HG03025 (cell line): ENCODE data around the gene KRT77.

Experiments used
- ATAC-seq: cut with Tn5 transposase; IDR thresholded peaks from one replicate; pipeline ENCODE4 v1.9.1; 2021; ENCODE audit warnings: mild to moderate bottlenecking, moderate library complexity; ENCODE audit not compliant: unreplicated experiment, low FRiP score

Gene KRT77

DNA sequence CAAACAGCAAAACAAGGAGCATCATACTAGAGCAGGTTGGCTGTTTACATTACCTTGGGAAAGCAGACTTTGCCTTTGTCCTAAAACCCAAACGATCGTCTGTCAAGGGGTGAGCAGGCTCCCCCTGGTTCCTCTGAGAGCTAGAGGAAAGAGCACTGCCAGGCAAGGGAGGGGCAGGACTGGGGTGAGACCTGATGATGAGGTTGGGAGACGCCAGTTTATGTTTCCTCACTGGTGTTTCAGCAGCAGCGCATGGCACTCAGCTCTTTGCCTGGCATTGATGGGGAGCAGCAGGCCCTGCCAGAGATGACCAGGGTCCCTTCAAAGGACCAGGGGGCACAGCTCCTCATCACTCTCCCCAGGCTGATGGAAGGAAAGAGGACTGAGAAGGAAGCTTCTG is 43.4 kb downstream of the KRT77 start:
- no peak for ATAC-seq

DNA sequence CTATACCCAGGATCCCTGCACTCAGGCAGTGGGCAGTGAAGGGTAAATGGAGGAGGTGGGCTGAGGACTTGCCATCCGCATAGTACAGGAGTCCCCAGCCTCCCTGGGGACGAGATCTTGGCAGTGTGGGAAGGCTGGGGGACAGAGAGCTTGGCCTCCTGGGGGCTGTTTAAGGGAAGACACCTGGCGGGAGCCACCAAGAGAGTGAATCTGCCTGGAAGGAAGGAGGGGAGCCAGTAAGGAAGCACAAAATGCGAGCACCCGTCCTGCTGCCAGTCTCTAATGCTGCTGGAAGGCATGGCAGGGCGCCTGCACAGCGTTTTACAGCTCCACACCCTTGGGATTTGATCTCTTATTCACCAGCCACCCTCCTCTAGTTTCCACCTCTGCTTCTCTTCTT is 43.9 kb downstream of the KRT77 start:
- ATAC-seq = no peak

DNA sequence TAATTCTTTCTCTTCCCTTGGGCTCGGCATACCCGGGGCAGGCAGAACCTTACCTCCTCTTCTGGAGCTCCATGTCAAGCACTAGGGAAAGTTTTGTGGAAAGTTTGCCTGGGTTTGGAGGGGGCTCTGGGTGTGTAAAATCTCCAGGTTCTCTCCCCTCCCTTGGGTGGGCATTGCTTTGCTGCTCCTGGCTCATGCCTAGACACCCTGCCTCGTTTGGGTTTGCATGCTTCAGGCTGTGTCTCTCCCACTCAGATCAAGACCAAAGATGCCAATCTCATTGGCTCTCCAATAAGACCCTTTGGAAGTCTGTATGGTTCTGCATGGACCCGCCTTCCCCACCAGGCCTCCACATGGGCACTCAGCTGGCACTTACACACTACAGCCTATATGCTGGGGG is 45.1 kb downstream of the KRT77 start:
- no peak for ATAC-seq

DNA sequence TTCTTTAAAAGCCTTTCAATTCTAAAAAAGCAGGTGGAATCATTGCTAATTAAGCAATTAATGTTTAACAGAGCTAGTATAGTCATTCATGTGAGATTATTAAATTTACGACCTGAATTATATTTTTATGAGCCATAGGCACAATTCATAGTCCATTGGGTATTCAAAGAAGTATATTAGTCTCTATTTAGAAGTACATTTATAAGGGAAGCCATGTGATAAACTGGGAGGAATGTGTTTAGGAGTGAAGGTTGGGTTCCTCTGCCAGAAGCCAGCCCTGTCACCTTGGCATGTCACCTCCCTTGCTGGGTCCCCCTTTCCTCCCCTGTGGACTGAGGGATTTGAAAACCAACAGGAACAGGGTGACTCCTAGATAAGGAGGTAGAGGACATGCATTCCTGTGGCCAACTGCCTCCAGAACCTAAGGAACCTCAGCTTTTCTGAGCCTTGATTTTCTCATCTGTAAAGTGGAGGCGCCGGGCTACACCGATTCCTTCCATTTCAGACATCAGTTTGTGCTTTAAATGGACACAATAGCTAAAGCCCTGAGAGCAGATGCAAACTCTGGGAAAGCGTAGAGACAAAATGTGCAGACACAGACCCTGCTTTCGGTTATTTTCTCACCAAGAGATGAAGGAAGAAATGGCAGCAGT is 45.9 kb downstream of the KRT77 start:
- ATAC-seq = no peak

DNA sequence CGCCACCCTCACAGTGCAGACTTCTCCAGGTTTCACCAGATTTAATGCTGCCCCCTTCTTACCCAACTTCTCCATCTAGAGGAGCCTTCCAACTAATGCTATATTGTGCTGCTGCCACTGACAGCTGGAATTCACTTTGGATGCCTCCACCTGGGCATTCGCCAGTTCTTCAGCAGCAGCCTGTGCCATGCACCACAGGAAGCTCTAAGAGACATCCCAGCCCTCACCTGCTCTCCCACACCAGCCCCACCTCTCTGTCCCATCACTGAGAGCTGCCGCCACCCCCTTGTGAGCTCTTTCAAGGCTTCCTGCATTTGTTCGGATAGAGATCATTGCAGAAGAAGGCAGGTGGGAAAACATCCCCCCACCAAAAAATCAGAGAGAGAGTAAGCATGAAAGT is 46.7 kb downstream of the KRT77 start:
- no peak for ATAC-seq

DNA sequence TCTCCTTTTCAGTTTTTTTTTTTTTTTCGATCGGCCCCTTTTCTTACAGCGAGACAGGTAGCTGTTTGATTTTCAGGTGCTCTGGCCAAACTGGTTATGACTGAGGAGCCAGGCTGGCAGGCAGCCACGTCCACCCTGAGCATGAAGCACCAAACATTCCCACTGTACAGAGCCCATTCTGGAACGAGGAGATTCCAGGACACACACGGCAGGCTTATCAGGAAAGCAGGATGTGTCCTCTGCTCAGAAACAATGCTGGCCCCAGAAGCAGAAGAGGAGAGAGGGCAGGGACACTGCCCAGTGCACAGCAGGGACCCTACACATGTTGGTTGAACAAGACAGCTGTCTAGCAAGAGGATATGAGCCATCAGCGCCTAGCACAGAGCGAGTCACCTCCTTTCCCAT is 47.6 kb downstream of the KRT77 start:
- no peak for ATAC-seq

DNA sequence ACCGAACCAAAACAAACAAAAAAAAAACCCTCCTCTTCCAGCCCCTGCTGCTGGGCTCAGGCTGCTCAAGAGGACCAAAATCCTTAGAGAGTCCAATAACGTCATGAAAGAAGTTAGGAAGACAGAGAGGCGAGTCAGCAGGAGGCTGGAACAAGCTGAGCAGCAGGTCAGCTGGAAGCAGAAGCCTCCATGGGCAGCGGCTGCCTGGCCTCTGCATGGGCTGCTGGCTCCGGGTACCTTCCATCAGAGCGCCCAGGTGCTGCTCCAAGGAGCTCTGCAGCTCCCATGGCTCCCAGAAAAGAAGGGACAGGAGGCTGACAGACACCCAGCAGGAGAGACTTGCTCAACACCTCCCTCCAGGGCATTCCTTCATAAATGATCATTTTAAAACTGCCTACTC is 48.1 kb downstream of the KRT77 start:
- no peak for ATAC-seq

DNA sequence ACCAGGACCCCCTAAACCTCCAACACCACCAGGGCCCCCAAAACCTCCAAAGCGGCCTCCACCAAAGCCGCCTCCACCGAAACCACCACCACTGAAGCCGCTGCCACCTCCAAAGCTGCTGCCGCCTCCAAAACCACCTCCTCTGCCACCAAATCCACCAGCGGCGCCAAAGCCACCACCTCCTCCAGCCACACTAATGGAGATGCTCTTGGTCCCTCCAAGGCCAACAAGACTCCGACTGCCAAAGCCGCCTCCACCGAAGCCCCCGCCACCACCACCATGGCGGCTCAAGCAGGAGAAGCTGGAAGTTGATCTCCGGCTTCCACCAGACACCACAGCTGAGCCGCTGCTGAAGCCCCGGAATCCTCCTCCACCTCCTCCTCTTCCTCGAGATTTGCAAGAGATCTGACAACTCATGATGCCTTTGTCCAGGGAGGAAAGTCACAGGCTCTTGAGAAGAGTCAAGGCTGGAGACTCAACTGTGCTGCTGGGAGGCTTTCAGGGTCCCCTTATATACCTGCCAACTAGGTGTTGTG is 51.5 kb downstream of the KRT77 start, which contains the start of gene KRT2:
TSS of gene KRT2 (minus strand) at position 486 of the 536 bp plus-strand sequence. CDS start at position 417, 69 bp downstream.
- ATAC-seq = no peak

DNA sequence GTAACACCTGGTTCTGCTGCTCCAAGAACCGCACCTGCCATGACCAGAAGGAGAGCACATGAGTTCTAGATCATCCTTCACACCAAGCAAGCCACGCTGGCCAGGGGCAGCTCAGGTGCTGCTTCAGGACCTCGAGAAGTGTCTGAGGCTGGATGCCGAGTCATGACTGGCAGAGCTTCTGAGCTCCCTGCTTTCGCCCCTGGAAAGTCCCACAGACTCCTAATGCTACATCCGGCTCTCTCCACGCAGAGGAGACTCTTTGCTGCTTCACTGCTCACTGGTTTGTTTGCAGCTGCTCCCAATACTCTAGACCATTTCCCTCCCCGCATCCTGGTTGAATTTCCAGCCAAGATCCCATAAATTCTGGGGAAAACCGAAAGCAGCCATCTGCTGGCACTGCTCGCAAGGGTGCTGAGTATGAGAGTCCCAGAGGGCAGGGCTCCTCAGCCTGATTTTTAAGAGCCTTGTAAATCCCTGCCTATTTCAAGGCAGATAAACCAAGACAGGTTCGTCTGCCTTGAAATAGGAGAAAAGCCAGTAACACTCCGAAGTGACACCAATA is 52.7 kb downstream of the KRT77 start:
- ATAC-seq = no peak

DNA sequence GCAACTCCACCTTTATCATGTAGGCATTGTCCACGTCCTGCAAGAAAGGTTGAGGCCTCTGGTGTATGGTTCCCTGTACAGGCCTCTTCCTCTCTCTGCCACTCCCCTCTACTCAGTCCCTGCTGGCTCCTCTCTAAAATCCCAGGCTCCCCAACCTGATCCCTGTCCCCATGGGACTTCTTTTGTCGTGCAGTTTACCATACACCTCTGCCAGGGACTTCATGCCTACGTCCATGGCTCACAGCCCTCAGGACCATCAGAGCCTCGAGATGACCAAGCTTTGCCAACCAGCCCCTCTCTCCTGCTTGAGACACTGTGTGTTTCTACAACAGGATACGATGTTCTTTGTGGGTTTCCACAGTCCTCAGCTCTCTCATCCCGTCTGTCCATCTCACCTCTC is 54.3 kb downstream of the KRT77 start:
- ATAC-seq = no peak

DNA sequence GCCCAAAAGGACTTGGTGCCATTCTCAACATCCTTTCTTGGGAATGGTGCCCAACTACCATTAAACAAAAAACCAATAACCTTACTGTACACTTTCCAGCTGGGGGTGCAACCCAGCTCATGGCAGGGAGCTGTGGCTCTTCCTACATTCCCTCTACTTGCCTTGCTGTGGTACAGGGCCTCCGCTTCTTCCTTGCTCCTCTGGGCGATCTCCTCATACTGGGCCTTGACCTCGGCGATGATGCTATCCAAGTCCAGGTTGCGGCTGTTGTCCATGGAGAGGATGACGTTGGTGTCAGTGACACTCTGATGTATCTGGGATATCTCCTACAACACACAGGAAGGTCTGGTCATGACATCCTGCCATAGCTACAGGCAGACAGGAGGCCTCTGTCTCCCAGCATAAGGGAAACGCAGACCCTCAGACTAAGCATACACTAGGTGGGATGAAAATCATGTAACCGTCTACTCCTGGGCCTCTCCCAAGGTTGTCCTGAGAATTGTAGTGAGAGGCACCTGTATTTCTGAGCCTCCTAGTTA is 55.2 kb downstream of the KRT77 start:
- no peak for ATAC-seq

DNA sequence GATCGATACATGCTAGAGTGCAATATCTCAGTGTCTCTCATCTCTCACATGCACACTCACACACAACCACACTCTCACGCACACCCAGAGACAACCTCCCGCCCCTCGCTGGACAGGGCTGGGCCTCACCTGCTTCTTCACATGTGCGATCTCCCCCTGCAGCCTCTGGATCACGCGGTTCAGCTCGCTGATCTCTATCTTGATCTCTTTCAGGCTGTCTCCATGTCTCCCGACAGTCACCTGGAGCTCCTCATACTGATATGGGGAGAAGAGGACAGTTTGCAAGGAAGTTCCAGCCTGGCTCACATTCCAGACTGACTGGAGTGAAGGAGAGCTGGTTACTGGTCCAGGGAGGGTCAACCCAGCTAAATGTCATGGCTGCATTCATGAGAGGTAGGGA is 55.7 kb downstream of the KRT77 start:
- no peak for ATAC-seq

DNA sequence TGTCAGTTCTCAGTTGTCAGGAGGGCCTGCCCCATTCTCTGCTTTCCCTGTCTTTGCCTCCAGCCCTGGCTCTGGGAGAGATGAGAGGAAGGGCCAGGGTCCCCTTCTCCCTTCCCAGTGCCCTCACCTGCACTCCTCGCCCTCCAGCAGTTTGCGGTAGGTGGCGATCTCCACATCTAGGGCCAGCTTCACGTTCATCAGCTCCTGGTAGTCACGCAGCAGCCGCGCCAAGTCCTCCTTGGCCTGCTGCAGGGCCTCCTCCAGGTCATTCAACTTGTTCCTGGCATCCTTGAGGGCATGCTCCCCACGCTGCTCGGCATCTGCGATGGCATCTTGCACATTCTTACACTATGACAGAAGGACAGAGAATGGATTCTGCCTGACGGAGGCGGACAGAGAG is 56.7 kb downstream of the KRT77 start:
- no peak for ATAC-seq

DNA sequence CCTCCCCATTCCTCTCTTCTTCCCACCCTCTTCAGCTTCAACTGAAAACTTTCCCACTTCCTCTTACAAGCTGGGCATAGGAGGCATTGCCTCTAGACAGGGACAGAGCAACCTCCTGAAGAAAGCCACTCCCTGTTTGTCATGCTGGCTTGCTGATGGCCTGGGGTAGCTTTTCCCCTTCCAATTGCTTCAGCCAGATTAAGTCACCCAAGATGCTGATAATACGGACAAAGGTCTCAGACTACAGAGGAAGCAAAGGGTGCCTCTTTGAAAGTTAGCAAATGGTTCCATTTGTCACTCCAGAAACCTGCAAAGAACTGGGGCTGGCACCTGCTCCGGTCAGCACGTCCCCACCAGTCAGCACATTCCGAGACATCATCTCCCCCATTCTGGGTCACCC is 57.3 kb downstream of the KRT77 start:
- ATAC-seq = no peak

DNA sequence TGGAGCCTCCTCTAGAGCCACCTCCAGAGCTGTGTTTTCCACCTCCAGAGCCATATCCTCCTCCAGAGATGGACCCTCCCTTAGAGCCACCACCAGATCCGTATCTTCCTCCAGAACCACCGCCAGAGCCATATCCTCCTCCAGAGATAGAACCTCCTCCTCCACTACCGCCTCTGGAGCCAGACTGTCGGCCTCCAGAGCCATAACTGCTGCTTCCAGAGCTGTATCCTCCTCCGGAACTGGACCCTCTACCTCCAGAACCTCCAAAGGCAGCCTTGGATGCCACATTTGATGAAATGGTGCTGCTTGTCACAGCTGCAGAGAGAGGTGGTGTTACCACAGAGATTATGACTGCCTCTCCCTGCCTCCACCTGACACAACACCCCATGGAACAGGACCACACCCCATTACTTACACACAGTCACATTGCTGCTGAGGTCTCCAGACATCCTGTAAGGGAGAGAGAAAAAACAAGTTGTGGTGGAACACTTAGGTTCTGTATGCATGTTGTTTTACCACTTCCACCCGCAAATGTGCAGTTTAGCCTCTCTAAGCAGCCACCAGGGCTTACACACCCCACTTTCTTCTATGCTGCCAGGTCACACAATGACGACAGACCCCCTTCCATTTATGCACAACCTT is 58.1 kb downstream of the KRT77 start:
- no peak for ATAC-seq

DNA sequence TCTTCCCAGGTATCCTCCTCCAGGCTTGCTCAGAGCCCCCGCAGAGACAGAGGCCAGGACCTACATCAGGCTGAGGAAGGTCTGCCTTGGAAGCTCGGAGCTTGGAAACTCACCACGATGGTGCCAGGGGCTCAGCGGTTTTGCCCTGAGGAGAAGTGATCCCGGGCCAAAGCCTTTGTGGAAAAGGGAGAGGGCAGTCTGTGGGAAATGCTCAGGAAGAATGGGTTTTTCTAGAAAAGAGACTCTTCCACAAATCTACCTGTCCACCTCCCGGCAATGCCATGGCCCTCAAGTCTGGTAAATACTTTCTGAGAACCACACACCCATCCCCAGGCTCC is 59.3 kb downstream of the KRT77 start:
- no peak for ATAC-seq

DNA sequence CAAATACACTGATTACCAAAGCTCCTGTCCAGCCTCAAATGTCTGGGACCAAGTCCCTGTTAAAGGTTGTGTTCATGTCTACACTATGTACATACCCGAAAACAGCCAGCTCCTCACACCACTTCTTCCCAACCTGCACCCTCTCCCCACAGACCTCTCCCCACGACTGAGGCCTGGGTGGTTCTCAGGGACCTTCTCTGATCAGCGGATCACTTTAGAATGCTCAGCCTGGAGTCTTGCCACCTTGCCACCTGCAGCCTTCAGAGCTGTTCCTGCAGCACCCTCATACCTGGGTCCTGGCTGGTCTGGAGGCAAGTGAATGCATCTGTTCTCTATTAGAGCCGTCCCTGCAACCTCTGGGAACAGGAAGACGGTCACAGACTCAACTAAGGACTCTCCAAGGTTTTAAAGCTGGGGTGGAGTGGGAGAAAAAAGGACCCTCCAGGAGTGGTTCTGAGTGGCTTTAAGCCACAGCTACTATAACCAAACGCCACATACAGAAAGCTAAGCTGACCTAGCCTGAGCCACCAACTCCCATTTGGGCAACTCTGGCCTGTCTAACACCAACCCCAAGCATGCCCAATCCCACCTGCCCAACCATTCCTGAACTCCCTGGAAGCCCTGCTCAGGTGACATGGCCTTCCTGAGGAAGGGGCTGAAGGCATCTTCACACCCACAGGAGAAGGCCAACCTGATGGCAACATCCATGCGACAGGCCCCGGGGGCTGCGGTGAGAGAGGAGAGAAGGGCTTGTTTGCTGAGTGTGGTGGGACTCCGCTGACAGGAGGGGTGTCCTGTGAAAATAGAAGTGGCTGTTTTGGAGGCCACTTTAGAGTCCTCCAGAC is 59.9 kb downstream of the KRT77 start:
- ATAC-seq = no peak

DNA sequence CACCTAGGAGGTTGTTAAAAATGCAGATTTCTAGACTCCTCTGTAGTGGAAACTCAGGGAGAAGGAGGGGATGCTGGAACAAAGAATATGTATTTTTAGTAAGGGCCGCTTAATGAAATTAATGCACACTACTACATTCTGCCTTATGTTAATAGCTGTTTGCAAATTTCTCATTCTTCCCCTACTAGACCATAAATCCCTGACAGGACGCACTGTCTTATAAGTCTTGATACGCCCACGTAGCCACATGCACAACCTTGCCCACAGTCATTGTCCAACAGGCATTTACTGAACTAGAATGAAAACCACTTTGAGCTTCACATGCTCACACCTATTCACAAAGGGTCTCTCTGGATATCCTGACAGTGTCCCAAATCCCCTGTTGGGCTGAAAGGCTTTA is 61.9 kb downstream of the KRT77 start:
- ATAC-seq = no peak
